Breast epithelium (tissue), 4 donors: ENCODE measurements around the gene UNC5A. TPM values are rescaled to one million over a fixed set of nuclear protein-coding genes. Genes with fewer than 3 reads are reported as not detected.

Experiments used
- DNase-seq, 2 donors: peaks; one replicate each; pipeline ENCODE4 v3.0.0-alpha.2; 2019; ENCODE audit warnings: low spot score in 2 of 2
- H3K27ac ChIP-seq, 2 donors: fragments of 200-600 bp; sonication (generic) in 1 of 2; one replicate each; pipeline ENCODE4 v1.5.1; 2016 to 2019; ENCODE audit warnings: mild to moderate bottlenecking in 1 of 2
- H3K27me3 ChIP-seq, 2 donors: fragments of 200-600 bp; sonication (generic) in 1 of 2; one replicate each; pipeline versions ENCODE4 v1.5.1 to v1.6.0; 2017 to 2019; ENCODE audit warnings: control low read depth in 1 of 2, mild to moderate bottlenecking in 1 of 2
- H3K36me3 ChIP-seq: fragments of 200-600 bp; one replicate; pipeline ENCODE4 v1.5.1; 2019
- H3K4me1 ChIP-seq, 2 donors: fragments of 200-600 bp; sonication (generic); one replicate each; pipeline ENCODE4 v1.5.1; 2016 to 2019; ENCODE audit warnings: control low read depth in 1 of 2
- H3K4me3 ChIP-seq, 3 donors: fragments of 200-600 bp; sonication (generic); 1 replicate in 2 of 3; 2 replicates in 1 of 3; pipeline ENCODE4 v1.5.1; 2016 to 2019; ENCODE audit warnings: mild to moderate bottlenecking in 3 of 3, moderate library complexity in 2 of 3
- H3K9me3 ChIP-seq, 2 donors: fragments of 200-600 bp; sonication (generic) in 1 of 2; one replicate each; pipeline ENCODE4 v1.5.1; 2016 to 2019; ENCODE audit warnings: control low read depth in 1 of 2
- POLR2A ChIP-seq: fragments of 450-650 bp; IDR thresholded peaks from one replicate; pipeline ENCODE4 v1.6.1; 2016; ENCODE audit warnings: antibody characterized with exemption, mild to moderate bottlenecking, moderate library complexity
- POLR2AphosphoS5 ChIP-seq, 3 donors: sonication (generic); formaldehyde crosslinking; IDR thresholded peaks; one replicate each; pipeline ENCODE4 v1.6.1; 2017; ENCODE audit warnings: antibody characterized with exemption in 3 of 3
- intact Hi-C: fragments of 100-400 bp; cut with DNase I; formaldehyde crosslinking; loops from one replicate; pipeline ENCODE4 v1.15.1; 2023; ENCODE audit warnings: low total_unique reads
- total RNA-seq, 3 donors: library from RNA; depleted of rRNA; stranded (reverse); fragments of >200 nt; gene quantifications; one replicate each; pipeline ENCODE4 v1.1.0, GENCODE V29; 2016
- TF ChIP-seq, protein P1 (sequence below), 3 donors: fragments of 450-650 bp; IDR thresholded peaks; one replicate each; pipeline ENCODE4 v1.5.1; 2016 to 2017; ENCODE audit warnings: antibody characterized with exemption in 3 of 3, mild to moderate bottlenecking in 3 of 3, moderate library complexity in 3 of 3

The UNC5A gene
- total RNA-seq, 3 donors from 2014 or later = 0.15 to 2.9 TPM; not detected in 1

DNA sequence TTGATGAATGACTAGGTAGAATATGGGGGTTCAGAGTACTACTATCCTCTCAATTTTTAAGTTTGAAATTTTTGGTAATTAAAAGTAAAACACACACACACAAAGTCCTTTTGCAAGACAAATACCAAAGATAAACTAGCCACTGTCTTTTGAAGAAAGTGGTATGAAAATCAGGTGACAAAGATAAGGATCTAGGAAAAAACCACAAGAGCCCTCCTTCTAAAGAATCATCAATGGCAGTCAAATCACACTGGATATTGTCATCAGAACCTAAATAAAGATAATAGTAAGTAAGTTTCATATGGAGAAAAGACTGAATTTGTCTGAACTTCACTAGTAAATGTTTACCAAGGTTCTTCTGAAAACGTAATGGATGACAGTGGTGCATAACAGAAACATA lies 119.3 kb downstream of the UNC5A start:
- H3K4me3 ChIP-seq = no peak overlapping the region
- no peaks in the 10 kb centered on the region for H3K9me3 ChIP-seq
- no peak overlapping the region for H3K27ac ChIP-seq
- intact Hi-C loops = no loop called here
- H3K4me1 ChIP-seq = no peaks in the 10 kb centered on the region
- no peak for TF ChIP-seq POLR2A
- no peak for TF ChIP-seq POLR2AphosphoS5 (IDR thresholded peaks at IDR 0.05)
- TF ChIP-seq, protein P1, sequence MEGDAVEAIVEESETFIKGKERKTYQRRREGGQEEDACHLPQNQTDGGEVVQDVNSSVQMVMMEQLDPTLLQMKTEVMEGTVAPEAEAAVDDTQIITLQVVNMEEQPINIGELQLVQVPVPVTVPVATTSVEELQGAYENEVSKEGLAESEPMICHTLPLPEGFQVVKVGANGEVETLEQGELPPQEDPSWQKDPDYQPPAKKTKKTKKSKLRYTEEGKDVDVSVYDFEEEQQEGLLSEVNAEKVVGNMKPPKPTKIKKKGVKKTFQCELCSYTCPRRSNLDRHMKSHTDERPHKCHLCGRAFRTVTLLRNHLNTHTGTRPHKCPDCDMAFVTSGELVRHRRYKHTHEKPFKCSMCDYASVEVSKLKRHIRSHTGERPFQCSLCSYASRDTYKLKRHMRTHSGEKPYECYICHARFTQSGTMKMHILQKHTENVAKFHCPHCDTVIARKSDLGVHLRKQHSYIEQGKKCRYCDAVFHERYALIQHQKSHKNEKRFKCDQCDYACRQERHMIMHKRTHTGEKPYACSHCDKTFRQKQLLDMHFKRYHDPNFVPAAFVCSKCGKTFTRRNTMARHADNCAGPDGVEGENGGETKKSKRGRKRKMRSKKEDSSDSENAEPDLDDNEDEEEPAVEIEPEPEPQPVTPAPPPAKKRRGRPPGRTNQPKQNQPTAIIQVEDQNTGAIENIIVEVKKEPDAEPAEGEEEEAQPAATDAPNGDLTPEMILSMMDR (IDR thresholded peaks at IDR 0.05) = no peak
- H3K27me3 ChIP-seq = no peaks in the 10 kb centered on the region
- H3K36me3 ChIP-seq = no peaks in the 10 kb centered on the region
- DNase-seq = no peak

Other genes with a start within 250 kb of the UNC5A start
- gene GPRIN1, start 200.4 kb upstream of the UNC5A start, total RNA-seq = 1 to 10 TPM in 1 of 3 donors, under 1 TPM in 2; 0.64 to 1.2 (median 0.98) TPM
- gene SNCB, start 180.0 kb upstream of the UNC5A start, total RNA-seq = not detected
- 1 to 10 TPM in 1 of 3 donors, not detected in 2; 1.6 TPM for gene EIF4E1B, start 179.9 kb upstream of the UNC5A start, total RNA-seq
- gene TSPAN17, start 163.1 kb upstream of the UNC5A start, total RNA-seq = 10 to 100 TPM; 10.4 to 20.0 (median 18.3) TPM
- 1 to 10 TPM; 2.5 to 5.0 (median 4.3) TPM for gene HK3, start 88.8 kb downstream of the UNC5A start, total RNA-seq
- 10 to 100 TPM; 27.8 to 61.3 (median 53.1) TPM for gene UIMC1, start 196.2 kb downstream of the UNC5A start, total RNA-seq
- gene ZNF346, start 212.1 kb downstream of the UNC5A start, total RNA-seq = 10 to 100 TPM; 13.6 to 28.2 (median 19.2) TPM